CD14-positive monocyte (primary cell): Measurements from ENCODE around the gene TGM4. TPM values are rescaled to one million over a fixed set of nuclear protein-coding genes. Genes with fewer than 3 reads are reported as not detected.
A peak's percentile ranks its signal among the peaks of the same experiment; 100 is the strongest.
"Not testable (repeated sequence)": the region's sequence is repeated elsewhere in the genome, so short reads cannot be mapped to it uniquely, and the experiment has no call there.

ENCODE experiments used
- DNase-seq, 3 donors: peaks; one replicate each; pipeline ENCODE4 v3.0.0-alpha.2; 2011 to 2022
- H2AFZ ChIP-seq: 2 replicates; pipeline ENCODE4 v1.6.0; 2012; ENCODE audit warnings: mild to moderate bottlenecking, low read depth, low read length, inconsistent platforms; ENCODE audit not compliant: insufficient read depth, poor library complexity, severe bottlenecking
- H3K27ac ChIP-seq, 2 donors: 1 replicate in 1 of 2; 2 replicates in 1 of 2; pipeline ENCODE4 v1.5.1; 2012 to 2013; ENCODE audit warnings: low read length in 2 of 2, control low read depth in 1 of 2, inconsistent platforms in 1 of 2, low read depth in 1 of 2, mild to moderate bottlenecking in 1 of 2
- H3K27me3 ChIP-seq, 2 donors: one replicate each; pipeline versions ENCODE4 v1.6.0 to v1.6.1; 2011 to 2013; ENCODE audit warnings: low read length in 2 of 2; ENCODE audit not compliant: control insufficient read depth in 2 of 2, insufficient read depth in 2 of 2
- H3K36me3 ChIP-seq, 2 donors: replicated peaks in 1 of 2; 1 replicate in 1 of 2; 2 replicates in 1 of 2; pipeline versions ENCODE4 v1.5.1 to v1.6.1; 2012 to 2013; ENCODE audit warnings: low read length in 2 of 2, control low read depth in 1 of 2, inconsistent platforms in 1 of 2, mild to moderate bottlenecking in 1 of 2; ENCODE audit not compliant: insufficient read depth in 2 of 2, control insufficient read depth in 1 of 2
- H3K4me1 ChIP-seq, 2 donors: 1 replicate in 1 of 2; 2 replicates in 1 of 2; pipeline versions ENCODE4 v1.5.1 to v1.6.1; 2012 to 2013; ENCODE audit warnings: low read length in 2 of 2, control low read depth in 1 of 2, inconsistent platforms in 1 of 2, mild to moderate bottlenecking in 1 of 2, moderate library complexity in 1 of 2; ENCODE audit not compliant: insufficient read depth in 2 of 2, control insufficient read depth in 1 of 2
- H3K4me2 ChIP-seq: replicated peaks from 2 replicates; pipeline ENCODE3; 2012; ENCODE audit warnings: low read length, moderate library complexity, mild to moderate bottlenecking; ENCODE audit not compliant: poor library complexity, severe bottlenecking; ENCODE audit errors: extremely low read depth
- H3K4me3 ChIP-seq, 3 experiments: fragments of 200-600 bp in 1 of 3; sonication (generic) in 1 of 3; replicated peaks in 1 of 3; 1 replicate in 2 of 3; 2 replicates in 1 of 3; pipeline ENCODE4 v1.5.1; 2011 to 2013; ENCODE audit warnings: low read length in 3 of 3, mild to moderate bottlenecking in 3 of 3, control low read depth in 2 of 3, low read depth in 2 of 3, inconsistent platforms in 1 of 3, moderate library complexity in 1 of 3
- H3K79me2 ChIP-seq: 2 replicates; pipeline ENCODE4 v1.6.0; 2012; ENCODE audit warnings: mild to moderate bottlenecking, control low read depth, inconsistent platforms, low read length, moderate library complexity; ENCODE audit not compliant: insufficient read depth
- H3K9ac ChIP-seq: 2 replicates; pipeline ENCODE4 v1.6.0; 2017; ENCODE audit warnings: low read length, mild to moderate bottlenecking; ENCODE audit not compliant: insufficient read depth, poor library complexity, severe bottlenecking
- H3K9me3 ChIP-seq, 2 donors: replicated peaks in 1 of 2; 1 replicate in 1 of 2; 2 replicates in 1 of 2; pipeline versions ENCODE4 v1.5.1 to v1.6.1; 2012 to 2013; ENCODE audit warnings: low read length in 2 of 2, control low read depth in 1 of 2; ENCODE audit not compliant: control insufficient read depth in 1 of 2, insufficient read depth in 1 of 2
- H4K20me1 ChIP-seq: 2 replicates; pipeline ENCODE4 v1.6.0; 2012; ENCODE audit warnings: mild to moderate bottlenecking, low read length, control low read depth, moderate library complexity; ENCODE audit not compliant: insufficient read depth
- H3K27ac Mint-ChIP-seq, 7 donors: one replicate each; pipeline ENCODE4 v1.8.0; 2020; ENCODE audit warnings: mild to moderate bottlenecking in 7 of 7, mixed read lengths in 7 of 7, moderate library complexity in 6 of 7, inconsistent platforms in 2 of 7
- H3K27me3 Mint-ChIP-seq, 3 donors: one replicate each; pipeline ENCODE4 v1.8.0; 2021 to 2022; ENCODE audit warnings: low read depth in 3 of 3, mild to moderate bottlenecking in 3 of 3, mixed read lengths in 3 of 3, moderate library complexity in 3 of 3, inconsistent platforms in 1 of 3
- H3K36me3 Mint-ChIP-seq, 2 donors: one replicate each; pipeline ENCODE4 v1.8.0; 2020; ENCODE audit warnings: mixed read lengths in 2 of 2, inconsistent platforms in 1 of 2, mild to moderate bottlenecking in 1 of 2
- H3K4me1 Mint-ChIP-seq: one replicate; pipeline ENCODE4 v1.8.0; 2020; ENCODE audit warnings: mild to moderate bottlenecking, mixed read lengths
- H3K4me3 Mint-ChIP-seq, 2 donors: one replicate each; pipeline ENCODE4 v1.8.0; 2020; ENCODE audit warnings: mild to moderate bottlenecking in 2 of 2, mixed read lengths in 2 of 2, moderate library complexity in 1 of 2
- H3K9me3 Mint-ChIP-seq, 7 donors: one replicate each; pipeline ENCODE4 v1.8.0; 2020 to 2022; ENCODE audit warnings: mixed read lengths in 7 of 7, mild to moderate bottlenecking in 6 of 7, moderate library complexity in 6 of 7, inconsistent platforms in 2 of 7
- CTCF ChIP-seq: fragments of 200-600 bp; IDR thresholded peaks from one replicate; pipeline ENCODE4 v1.8.0; 2022; ENCODE audit warnings: antibody characterized with exemption, mild to moderate bottlenecking
- WGBS: methylation state at CpG from one replicate; pipeline ENCODE4 v1.1.5; 2013; ENCODE audit warnings: missing lambda C conversion rate; ENCODE audit not compliant: insufficient coverage; 5-methylcytosine and 5-hydroxymethylcytosine counted together
- intact Hi-C, 2 donors: fragments of 100-400 bp; cut with micrococcal nuclease; formaldehyde crosslinking; loops; one replicate each; pipeline versions ENCODE4 v1.15.0 to v1.15.1; 2023
- polyA plus RNA-seq, 3 donors: library from polyadenylated mRNA; depleted of rRNA in 1 of 3; unstranded in 2 of 3; stranded (reverse) in 1 of 3; fragments of 300-500 nt in 2 of 3; fragments of >200 nt in 1 of 3; fragmentation: Illumina TruSeq in 2 of 3; gene quantifications; 1 replicate in 2 of 3; 2 replicates in 1 of 3; pipeline ENCODE4 v1.2.3, GENCODE V29; 2012 to 2021

Gene TGM4
- polyA plus RNA-seq, 3 donors: 0.04 TPM; not detected in 2

- Mint-ChIP-seq H3K27me3 (peaks cover 0 to 1% (median 0%) of the 10 kb centered on the region in 3 donors), H3K4me1 (no peaks in the 10 kb centered on the region), H3K4me3 (no peak overlapping the region), H3K27ac (peak overlapping the region in 4 of 7 donors; percentile 5 to 69 (median 47)), H3K36me3 (peaks cover 83 to 95% of the 10 kb centered on the region in 2 donors), H3K9me3 (no peaks in the 10 kb centered on the region)
- Histone ChIP-seq H4K20me1 (peaks cover 12% of the 10 kb centered on the region), H3K79me2 (peaks cover 13% of the 10 kb centered on the region), H3K4me1 (no peaks in the 10 kb centered on the region), H3K36me3 (peaks cover 72 to 100% of the 10 kb centered on the region in 2 donors), H3K4me2 (no peak overlapping the region), H3K27me3 (no peaks in the 10 kb centered on the region), H3K4me3 (no peak overlapping the region), H2AFZ (no peak overlapping the region), H3K9me3 (no peaks in the 10 kb centered on the region), H3K27ac (no peak overlapping the region), H3K9ac (no peak overlapping the region)
- intact Hi-C loops: no loop called here
- DNase-seq: no peak
- no peak for TF ChIP-seq CTCF
- WGBS: 91% methylated on average over 3 of the region's 9 CpGs
Measured at GRCh38 chr3:44942202-44942921, 68.0 kb downstream of the TGM4 start.

GRCh38 chr3:44948239-44948638 is 73.8 kb downstream of the TGM4 start:
- Histone ChIP-seq H3K36me3 (peaks cover 21 to 80% of the 10 kb centered on the region in 2 donors), H3K27me3 (no peaks in the 10 kb centered on the region), H3K4me1 (no peaks in the 10 kb centered on the region), H3K27ac (no peak overlapping the region), H2AFZ (no peak overlapping the region), H4K20me1 (peaks cover 48% of the 10 kb centered on the region), H3K4me3 (no peak overlapping the region), H3K9me3 (no peaks in the 10 kb centered on the region), H3K4me2 (no peak overlapping the region), H3K79me2 (peaks cover 66% of the 10 kb centered on the region), H3K9ac (no peak overlapping the region)
- Mint-ChIP-seq H3K27ac (peak overlapping the region in 1 of 7 donors; percentile 35), H3K27me3 (no peaks in the 10 kb centered on the region), H3K9me3 (no peaks in the 10 kb centered on the region), H3K4me1 (no peaks in the 10 kb centered on the region), H3K36me3 (peaks cover 61 to 71% of the 10 kb centered on the region in 2 donors), H3K4me3 (no peak overlapping the region)
- DNase-seq: no peak
- 100% methylated on average over 2 of the region's 3 CpGs for WGBS
- intact Hi-C loops: no loop called here
- TF ChIP-seq CTCF: no peak

- intact Hi-C loops, H3K27me3 ChIP-seq, H3K9me3 ChIP-seq, H3K4me2 ChIP-seq, H3K27me3 Mint-ChIP-seq, H3K27ac ChIP-seq, H3K9me3 Mint-ChIP-seq, H3K4me3 Mint-ChIP-seq, H3K9ac ChIP-seq, H2AFZ ChIP-seq, H3K4me3 ChIP-seq, DNase-seq: not testable (repeated sequence)
- Histone ChIP-seq H3K36me3 (peaks cover 14 to 71% of the 10 kb centered on the region in 2 donors), H3K4me1 (peaks cover 11 to 13% of the 10 kb centered on the region in 2 donors), H4K20me1 (peaks cover 48% of the 10 kb centered on the region), H3K79me2 (peaks cover 78% of the 10 kb centered on the region)
- Mint-ChIP-seq H3K27ac (peak overlapping the region in 1 of 7 donors; percentile 9), H3K36me3 (peaks cover 58 to 63% of the 10 kb centered on the region in 2 donors), H3K4me1 (peaks cover 13% of the 10 kb centered on the region)
- no CpG with 5 or more reads among the region's 4 CpGs for WGBS
Measured at GRCh38 chr3:44949770-44950169, 75.4 kb downstream of the TGM4 start.
